ENCODE measurements around the gene GPRC5B. TPM values are rescaled to one million over a fixed set of nuclear protein-coding genes. Genes with fewer than 3 reads are reported as not detected.

The GPRC5B gene
- total RNA-seq, 1 experiment from 2014 or later = 137 TPM

DNA sequence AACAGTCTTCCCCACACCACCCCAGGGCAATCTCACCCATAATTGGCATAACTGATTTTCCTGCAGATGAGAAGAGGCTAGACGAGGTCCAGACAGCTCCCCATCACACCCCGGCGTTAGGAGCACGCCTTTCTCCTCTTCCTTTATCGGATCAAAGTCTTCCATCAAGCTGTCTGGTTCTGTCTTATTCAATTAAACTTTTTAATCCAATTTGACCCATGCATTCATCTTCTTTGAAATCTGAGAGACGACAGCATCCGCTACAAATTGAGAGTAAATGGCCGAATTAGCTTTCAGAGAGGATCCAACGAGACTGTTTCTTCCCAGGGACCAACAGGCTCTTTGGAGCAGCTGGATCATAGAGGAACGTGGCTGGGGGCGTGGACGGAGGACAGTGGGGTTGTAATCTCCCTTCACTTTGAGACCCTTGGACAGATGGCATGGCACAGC lies 44.4 kb upstream of the GPRC5B start:
- H2AK5ac ChIP-seq (ENCODE audit: insufficient read length, low read length) = no peak overlapping the region

More for the DNA sequence above, 44.4 kb upstream of the GPRC5B start:
- no peak overlapping the region for H3K56ac ChIP-seq (ENCODE audit: insufficient read length, low read depth, low read length)
- no peaks in the 10 kb centered on the region for H4K20me1 ChIP-seq (ENCODE audit: control insufficient read depth, insufficient read depth, insufficient read length)
- no peak overlapping the region for H2BK20ac ChIP-seq (ENCODE audit: low read depth, low read length, poor library complexity, severe bottlenecking)
- no peak overlapping the region for H3K4ac ChIP-seq (ENCODE audit: low read depth, low read length)
- H3K18ac ChIP-seq (ENCODE audit: insufficient read length, low read depth, low read length) = no peak overlapping the region
- H3K27me3 Mint-ChIP-seq (ENCODE audit: low read depth) = peaks cover 5% of the 10 kb centered on the region; the same call in 1 of the 2 replicates
- H2BK5ac ChIP-seq (ENCODE audit: insufficient read length, low read length) = no peak overlapping the region
- H4K91ac ChIP-seq (ENCODE audit: insufficient read length, low read depth, low read length) = no peak overlapping the region
- no peaks in the 10 kb centered on the region for H3K23me2 ChIP-seq (ENCODE audit: insufficient read length, low read depth, low read length, poor library complexity, severe bottlenecking)
- no peaks in the 10 kb centered on the region for H3K79me2 ChIP-seq (ENCODE audit: insufficient read depth, low read length)
- WGBS (ENCODE audit: extremely low coverage, insufficient read length, low lambda C conversion rate) = no CpG with 5 or more reads among the region's 12 CpGs
- no peak overlapping the region for H3K4me3 Mint-ChIP-seq
- no peak overlapping the region for H4K8ac ChIP-seq (replicated peaks; ENCODE audit: insufficient read length, low read depth, low read length)
- H3K27ac Mint-ChIP-seq = no peak overlapping the region
- no peak overlapping the region for H2BK12ac ChIP-seq (ENCODE audit: insufficient read length, low read depth, low read length)
- no peak overlapping the region for H3K23ac ChIP-seq (ENCODE audit: insufficient read length, low read depth, low read length)
- no peak overlapping the region for H3K14ac ChIP-seq (ENCODE audit: insufficient read depth, low read length)
- H3K27me3 ChIP-seq (ENCODE audit: insufficient read depth, low read length) = no peaks in the 10 kb centered on the region
- no peak overlapping the region for H2BK15ac ChIP-seq (ENCODE audit: low read depth, low read length)
- TF ChIP-seq, protein P1, sequence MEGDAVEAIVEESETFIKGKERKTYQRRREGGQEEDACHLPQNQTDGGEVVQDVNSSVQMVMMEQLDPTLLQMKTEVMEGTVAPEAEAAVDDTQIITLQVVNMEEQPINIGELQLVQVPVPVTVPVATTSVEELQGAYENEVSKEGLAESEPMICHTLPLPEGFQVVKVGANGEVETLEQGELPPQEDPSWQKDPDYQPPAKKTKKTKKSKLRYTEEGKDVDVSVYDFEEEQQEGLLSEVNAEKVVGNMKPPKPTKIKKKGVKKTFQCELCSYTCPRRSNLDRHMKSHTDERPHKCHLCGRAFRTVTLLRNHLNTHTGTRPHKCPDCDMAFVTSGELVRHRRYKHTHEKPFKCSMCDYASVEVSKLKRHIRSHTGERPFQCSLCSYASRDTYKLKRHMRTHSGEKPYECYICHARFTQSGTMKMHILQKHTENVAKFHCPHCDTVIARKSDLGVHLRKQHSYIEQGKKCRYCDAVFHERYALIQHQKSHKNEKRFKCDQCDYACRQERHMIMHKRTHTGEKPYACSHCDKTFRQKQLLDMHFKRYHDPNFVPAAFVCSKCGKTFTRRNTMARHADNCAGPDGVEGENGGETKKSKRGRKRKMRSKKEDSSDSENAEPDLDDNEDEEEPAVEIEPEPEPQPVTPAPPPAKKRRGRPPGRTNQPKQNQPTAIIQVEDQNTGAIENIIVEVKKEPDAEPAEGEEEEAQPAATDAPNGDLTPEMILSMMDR (conservative IDR thresholded peaks at IDR 0.05) = no peak
- H3K27ac ChIP-seq (ENCODE audit: insufficient read length, low read depth, low read length) = no peak overlapping the region
- no peak overlapping the region for H2BK120ac ChIP-seq (ENCODE audit: low read depth, low read length, poor library complexity, severe bottlenecking)
- H3K79me1 ChIP-seq (ENCODE audit: insufficient read depth, low read depth, low read length, poor library complexity, severe bottlenecking) = no peaks in the 10 kb centered on the region
- no peaks in the 10 kb centered on the region; the same call in 1 of the 2 replicates for H3K4me1 ChIP-seq (ENCODE audit: insufficient read depth, low read length)
- no peak overlapping the region for H2AFZ ChIP-seq (ENCODE audit: low read length)
- H3K9ac ChIP-seq (ENCODE audit: extremely low read depth, insufficient read length, low read length) = no peak overlapping the region
- no peak overlapping the region for H4K5ac ChIP-seq (ENCODE audit: insufficient read length, low read depth, low read length)
- peaks cover 14% of the 10 kb centered on the region in 2 experiments for H3K4me1 Mint-ChIP-seq
- peaks cover 7% of the 10 kb centered on the region in 2 experiments; a peak in 3 of 5 replicates for H3K9me3 Mint-ChIP-seq
- H3K9me3 ChIP-seq (ENCODE audit: control insufficient read depth, low read depth, low read length) = no peaks in the 10 kb centered on the region
- no peak overlapping the region for H3K4me2 ChIP-seq (ENCODE audit: insufficient read depth, insufficient read length, low read length)
- DNase-seq = peak; percentile 10
- H3K36me3 Mint-ChIP-seq (ENCODE audit: insufficient read depth in 1 of 3, low read depth in 3 of 3) = peaks cover 0 to 6% (median 0%) of the 10 kb centered on the region in 3 experiments; a peak in 2 of 7 replicates
- no peak overlapping the region for H3T11ph ChIP-seq (ENCODE audit: low read length)

Data from H9 (cell line).